GM23338 (cell line): ENCODE measurements around the gene RNLS. TPM values are rescaled to one million over a fixed set of nuclear protein-coding genes. Genes with fewer than 3 reads are reported as not detected.

ENCODE experiments used
- CREB1 ChIP-seq: fragments of 250-450 bp; sonication (Bioruptor Pico); IDR thresholded peaks from 2 replicates; pipeline ENCODE4 v1.5.0; 2020; ENCODE audit warnings: low read depth, mild to moderate bottlenecking, moderate library complexity
- EZH2 ChIP-seq: fragments of 200-600 bp; sonication (generic); IDR thresholded peaks from one replicate; pipeline ENCODE4 v1.8.0; 2017; ENCODE audit warnings: antibody characterized with exemption, mild to moderate bottlenecking, low read depth; ENCODE audit not compliant: unreplicated experiment
- JUNB ChIP-seq: IDR thresholded peaks from one replicate; pipeline ENCODE4 v1.6.1; 2016; ENCODE audit warnings: antibody characterized with exemption; ENCODE audit not compliant: unreplicated experiment
- NANOG ChIP-seq: IDR thresholded peaks from 2 replicates; pipeline ENCODE4 v1.6.1; 2016; ENCODE audit warnings: antibody characterized with exemption, borderline replicate concordance
- POLR2AphosphoS5 ChIP-seq: IDR thresholded peaks from 2 replicates; pipeline ENCODE4 v1.6.1; 2016; ENCODE audit warnings: antibody characterized with exemption, low read depth
- STAT1 ChIP-seq: IDR thresholded peaks from one replicate; pipeline ENCODE4 v1.6.1; 2016; ENCODE audit warnings: antibody characterized with exemption; ENCODE audit not compliant: unreplicated experiment
- ZNF331 ChIP-seq: fragments of 250-450 bp; sonication (Bioruptor Pico); IDR thresholded peaks from 2 replicates; pipeline ENCODE4 v1.5.0; 2020; ENCODE audit warnings: low read depth, mild to moderate bottlenecking, moderate library complexity
- polyA plus RNA-seq: library from polyadenylated mRNA; unstranded; fragments of >200 nt; fragmentation: Nextera tagmentation; extraction: Ambion mirVana; gene quantifications from 2 replicates; pipeline ENCODE4 v1.2.1, GENCODE V29; 2016
- total RNA-seq: library from RNA; depleted of rRNA; stranded (reverse); fragments of >200 nt; shearing (Covaris generic); gene quantifications from 2 replicates; pipeline ENCODE4 v1.2.3, GENCODE V29; 2014
- TF ChIP-seq, protein P1 (sequence below): fragments of 250-450 bp; sonication (Bioruptor Pico); IDR thresholded peaks from 2 replicates; pipeline ENCODE4 v1.5.0; 2020; ENCODE audit warnings: mild to moderate bottlenecking, moderate library complexity
- TF ChIP-seq, protein P2 (sequence below), 2 experiments: fragments of 200-600 bp in 1 of 2; sonication (generic) in 1 of 2; conservative IDR thresholded peaks; 2 replicates each; pipeline versions ENCODE4 v1.5.1 to v1.6.1; 2016 to 2017; ENCODE audit warnings: antibody characterized with exemption in 2 of 2, low read depth in 2 of 2, mild to moderate bottlenecking in 2 of 2, moderate library complexity in 1 of 2
- TF ChIP-seq, protein P3 (sequence below): IDR thresholded peaks from 2 replicates; pipeline ENCODE4 v1.6.1; 2016; ENCODE audit warnings: antibody characterized with exemption

Gene RNLS
- total and polyA plus RNA-seq, 2 experiments from 2014 or later, result 8.8 to 15.2 TPM

DNA sequence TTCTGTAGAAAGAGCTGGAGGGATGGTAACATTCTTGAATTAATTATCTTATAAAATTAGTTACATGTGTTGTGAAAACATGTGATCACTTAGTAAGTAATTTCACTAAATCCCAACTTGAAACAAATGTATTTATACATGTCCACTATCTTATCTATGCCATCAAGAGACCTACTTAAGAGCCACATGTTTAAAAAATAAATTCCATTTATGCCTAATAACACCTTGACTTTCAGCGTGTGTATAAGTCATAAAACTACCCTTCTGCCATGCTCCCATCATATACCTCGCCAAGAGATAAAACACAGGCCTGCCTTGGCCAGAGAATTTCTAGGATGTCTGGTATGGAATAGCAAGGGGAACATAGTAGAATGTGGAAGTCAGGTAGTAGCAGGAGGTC, 40.7 kb upstream of the RNLS start (continued):
- TF ChIP-seq, protein P1, sequence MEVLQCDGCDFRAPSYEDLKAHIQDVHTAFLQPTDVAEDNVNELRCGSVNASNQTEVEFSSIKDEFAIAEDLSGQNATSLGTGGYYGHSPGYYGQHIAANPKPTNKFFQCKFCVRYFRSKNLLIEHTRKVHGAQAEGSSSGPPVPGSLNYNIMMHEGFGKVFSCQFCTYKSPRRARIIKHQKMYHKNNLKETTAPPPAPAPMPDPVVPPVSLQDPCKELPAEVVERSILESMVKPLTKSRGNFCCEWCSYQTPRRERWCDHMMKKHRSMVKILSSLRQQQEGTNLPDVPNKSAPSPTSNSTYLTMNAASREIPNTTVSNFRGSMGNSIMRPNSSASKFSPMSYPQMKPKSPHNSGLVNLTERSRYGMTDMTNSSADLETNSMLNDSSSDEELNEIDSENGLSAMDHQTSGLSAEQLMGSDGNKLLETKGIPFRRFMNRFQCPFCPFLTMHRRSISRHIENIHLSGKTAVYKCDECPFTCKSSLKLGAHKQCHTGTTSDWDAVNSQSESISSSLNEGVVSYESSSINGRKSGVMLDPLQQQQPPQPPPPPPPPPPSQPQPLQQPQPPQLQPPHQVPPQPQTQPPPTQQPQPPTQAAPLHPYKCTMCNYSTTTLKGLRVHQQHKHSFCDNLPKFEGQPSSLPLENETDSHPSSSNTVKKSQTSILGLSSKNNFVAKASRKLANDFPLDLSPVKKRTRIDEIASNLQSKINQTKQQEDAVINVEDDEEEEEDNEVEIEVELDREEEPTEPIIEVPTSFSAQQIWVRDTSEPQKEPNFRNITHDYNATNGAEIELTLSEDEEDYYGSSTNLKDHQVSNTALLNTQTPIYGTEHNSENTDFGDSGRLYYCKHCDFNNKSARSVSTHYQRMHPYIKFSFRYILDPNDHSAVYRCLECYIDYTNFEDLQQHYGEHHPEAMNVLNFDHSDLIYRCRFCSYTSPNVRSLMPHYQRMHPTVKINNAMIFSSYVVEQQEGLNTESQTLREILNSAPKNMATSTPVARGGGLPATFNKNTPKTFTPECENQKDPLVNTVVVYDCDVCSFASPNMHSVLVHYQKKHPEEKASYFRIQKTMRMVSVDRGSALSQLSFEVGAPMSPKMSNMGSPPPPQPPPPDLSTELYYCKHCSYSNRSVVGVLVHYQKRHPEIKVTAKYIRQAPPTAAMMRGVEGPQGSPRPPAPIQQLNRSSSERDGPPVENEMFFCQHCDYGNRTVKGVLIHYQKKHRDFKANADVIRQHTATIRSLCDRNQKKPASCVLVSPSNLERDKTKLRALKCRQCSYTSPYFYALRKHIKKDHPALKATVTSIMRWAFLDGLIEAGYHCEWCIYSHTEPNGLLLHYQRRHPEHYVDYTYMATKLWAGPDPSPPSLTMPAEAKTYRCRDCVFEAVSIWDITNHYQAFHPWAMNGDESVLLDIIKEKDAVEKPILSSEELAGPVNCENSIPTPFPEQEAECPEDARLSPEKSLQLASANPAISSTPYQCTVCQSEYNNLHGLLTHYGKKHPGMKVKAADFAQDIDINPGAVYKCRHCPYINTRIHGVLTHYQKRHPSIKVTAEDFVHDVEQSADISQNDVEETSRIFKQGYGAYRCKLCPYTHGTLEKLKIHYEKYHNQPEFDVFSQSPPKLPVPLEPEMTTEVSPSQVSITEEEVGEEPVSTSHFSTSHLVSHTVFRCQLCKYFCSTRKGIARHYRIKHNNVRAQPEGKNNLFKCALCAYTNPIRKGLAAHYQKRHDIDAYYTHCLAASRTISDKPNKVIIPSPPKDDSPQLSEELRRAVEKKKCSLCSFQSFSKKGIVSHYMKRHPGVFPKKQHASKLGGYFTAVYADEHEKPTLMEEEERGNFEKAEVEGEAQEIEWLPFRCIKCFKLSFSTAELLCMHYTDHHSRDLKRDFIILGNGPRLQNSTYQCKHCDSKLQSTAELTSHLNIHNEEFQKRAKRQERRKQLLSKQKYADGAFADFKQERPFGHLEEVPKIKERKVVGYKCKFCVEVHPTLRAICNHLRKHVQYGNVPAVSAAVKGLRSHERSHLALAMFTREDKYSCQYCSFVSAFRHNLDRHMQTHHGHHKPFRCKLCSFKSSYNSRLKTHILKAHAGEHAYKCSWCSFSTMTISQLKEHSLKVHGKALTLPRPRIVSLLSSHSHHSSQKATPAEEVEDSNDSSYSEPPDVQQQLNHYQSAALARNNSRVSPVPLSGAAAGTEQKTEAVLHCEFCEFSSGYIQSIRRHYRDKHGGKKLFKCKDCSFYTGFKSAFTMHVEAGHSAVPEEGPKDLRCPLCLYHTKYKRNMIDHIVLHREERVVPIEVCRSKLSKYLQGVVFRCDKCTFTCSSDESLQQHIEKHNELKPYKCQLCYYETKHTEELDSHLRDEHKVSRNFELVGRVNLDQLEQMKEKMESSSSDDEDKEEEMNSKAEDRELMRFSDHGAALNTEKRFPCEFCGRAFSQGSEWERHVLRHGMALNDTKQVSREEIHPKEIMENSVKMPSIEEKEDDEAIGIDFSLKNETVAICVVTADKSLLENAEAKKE (CRISPR knock-in tag), result no peak
- no peak for TF ChIP-seq POLR2AphosphoS5
- no peak for TF ChIP-seq JUNB
- TF ChIP-seq, protein P2, sequence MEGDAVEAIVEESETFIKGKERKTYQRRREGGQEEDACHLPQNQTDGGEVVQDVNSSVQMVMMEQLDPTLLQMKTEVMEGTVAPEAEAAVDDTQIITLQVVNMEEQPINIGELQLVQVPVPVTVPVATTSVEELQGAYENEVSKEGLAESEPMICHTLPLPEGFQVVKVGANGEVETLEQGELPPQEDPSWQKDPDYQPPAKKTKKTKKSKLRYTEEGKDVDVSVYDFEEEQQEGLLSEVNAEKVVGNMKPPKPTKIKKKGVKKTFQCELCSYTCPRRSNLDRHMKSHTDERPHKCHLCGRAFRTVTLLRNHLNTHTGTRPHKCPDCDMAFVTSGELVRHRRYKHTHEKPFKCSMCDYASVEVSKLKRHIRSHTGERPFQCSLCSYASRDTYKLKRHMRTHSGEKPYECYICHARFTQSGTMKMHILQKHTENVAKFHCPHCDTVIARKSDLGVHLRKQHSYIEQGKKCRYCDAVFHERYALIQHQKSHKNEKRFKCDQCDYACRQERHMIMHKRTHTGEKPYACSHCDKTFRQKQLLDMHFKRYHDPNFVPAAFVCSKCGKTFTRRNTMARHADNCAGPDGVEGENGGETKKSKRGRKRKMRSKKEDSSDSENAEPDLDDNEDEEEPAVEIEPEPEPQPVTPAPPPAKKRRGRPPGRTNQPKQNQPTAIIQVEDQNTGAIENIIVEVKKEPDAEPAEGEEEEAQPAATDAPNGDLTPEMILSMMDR (conservative IDR thresholded peaks at IDR 0.05; ENCODE audit: low read depth in 2 of 2), result no peak
- TF ChIP-seq, protein P3, sequence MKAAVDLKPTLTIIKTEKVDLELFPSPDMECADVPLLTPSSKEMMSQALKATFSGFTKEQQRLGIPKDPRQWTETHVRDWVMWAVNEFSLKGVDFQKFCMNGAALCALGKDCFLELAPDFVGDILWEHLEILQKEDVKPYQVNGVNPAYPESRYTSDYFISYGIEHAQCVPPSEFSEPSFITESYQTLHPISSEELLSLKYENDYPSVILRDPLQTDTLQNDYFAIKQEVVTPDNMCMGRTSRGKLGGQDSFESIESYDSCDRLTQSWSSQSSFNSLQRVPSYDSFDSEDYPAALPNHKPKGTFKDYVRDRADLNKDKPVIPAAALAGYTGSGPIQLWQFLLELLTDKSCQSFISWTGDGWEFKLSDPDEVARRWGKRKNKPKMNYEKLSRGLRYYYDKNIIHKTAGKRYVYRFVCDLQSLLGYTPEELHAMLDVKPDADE, result no peak
- no peak for TF ChIP-seq ZNF331 (CRISPR knock-in tag)
- no peak for TF ChIP-seq EZH2
- no peak for TF ChIP-seq CREB1 (CRISPR knock-in tag)
- TF ChIP-seq STAT1, result no peak
- no peak for TF ChIP-seq NANOG
